IPS-NIHi7 (cell line): ENCODE measurements around the gene HRNR.
"Not testable (repeated sequence)": the region's sequence is repeated elsewhere in the genome, so short reads cannot be mapped to it uniquely, and the experiment has no call there.

Experiments used
- DNase-seq: peaks from one replicate; pipeline ENCODE4 v3.0.0; 2012; ENCODE audit warnings: mixed read lengths; ENCODE audit errors: extremely low spot score

The HRNR gene

DNA sequence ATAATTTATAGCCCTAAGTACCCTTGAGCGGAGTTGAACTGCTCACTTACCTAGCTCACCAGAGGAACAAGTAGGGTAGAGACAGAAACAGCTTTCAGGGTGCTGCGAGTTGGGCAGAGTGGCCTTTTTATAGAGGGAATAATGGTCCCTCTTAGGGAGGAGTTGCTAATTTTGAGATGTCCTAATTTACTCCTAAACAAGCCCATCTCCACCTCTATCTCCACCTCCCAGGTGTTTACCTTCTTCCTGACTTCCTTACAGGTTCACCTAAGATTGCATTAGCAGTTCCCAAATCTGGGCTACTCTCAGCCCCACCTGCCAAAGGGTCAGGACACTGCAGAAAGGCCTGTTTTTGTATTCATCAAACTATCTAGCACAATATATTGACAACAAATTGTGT, at the start of gene HRNR:
Gene HRNR, minus strand, starts transcription at position 101 of the 400 bp plus-strand sequence. CDS start 940 bp downstream, outside the sequence.
- no peak for DNase-seq

DNA sequence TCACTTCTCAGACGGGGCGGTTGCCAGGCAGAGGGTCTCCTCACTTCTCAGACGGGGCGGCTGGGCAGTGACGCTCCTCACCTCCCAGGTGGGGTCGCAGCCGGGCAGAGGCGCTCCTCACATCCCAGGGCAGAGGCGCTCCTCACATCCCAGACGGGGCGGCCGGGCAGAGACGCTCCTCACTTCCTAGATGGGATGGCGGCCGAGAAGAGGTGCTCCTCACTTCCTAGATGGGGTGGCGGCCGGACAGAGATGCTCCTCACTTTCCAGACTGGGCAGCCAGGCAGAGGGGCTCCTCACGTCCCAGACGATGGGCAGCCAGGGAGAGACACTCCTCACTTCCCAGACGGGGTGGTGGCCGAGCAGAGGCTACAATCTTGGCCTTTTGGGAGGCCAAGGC, 32.4 kb upstream of the HRNR start:
- not testable (repeated sequence) for DNase-seq

DNA sequence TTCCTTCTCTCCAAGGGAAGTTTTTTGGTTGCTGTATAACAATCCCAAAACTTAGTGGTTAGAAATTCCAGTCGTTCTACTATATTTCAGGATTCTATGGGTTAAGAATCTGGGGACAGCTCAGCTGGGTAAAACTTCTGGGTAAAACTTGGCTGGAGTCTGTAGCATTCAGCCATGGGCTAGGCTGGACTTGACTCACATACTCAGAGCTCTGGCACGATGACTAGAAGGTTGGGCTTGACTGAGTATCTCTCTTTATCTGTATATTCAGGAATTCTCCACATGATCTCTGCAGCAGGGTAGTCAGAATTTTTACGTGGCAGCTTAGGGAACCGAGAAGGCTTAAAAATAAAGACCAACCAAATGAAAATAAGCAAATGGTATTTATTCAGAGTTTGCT, 28.2 kb upstream of the HRNR start:
- DNase-seq: no peak

DNA sequence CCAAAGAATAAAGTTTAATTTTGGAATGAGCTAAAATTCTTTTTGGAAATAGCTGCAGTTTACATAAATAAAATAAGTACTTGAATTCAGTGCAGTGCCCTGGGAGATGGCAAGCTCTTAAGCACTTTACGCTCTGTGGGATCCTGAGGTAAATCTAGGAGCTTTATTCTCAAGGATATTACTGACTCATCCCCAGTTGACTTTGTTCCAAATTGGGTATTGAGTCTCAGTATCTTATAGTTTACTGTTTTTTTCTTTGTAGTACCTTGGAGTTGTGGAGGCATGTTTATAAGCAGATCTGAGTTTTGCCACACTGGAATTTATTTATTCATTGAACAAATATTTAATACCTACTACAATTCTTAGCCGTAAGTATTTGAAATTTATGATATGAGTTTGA, 27.4 kb upstream of the HRNR start:
- DNase-seq: no peak

DNA sequence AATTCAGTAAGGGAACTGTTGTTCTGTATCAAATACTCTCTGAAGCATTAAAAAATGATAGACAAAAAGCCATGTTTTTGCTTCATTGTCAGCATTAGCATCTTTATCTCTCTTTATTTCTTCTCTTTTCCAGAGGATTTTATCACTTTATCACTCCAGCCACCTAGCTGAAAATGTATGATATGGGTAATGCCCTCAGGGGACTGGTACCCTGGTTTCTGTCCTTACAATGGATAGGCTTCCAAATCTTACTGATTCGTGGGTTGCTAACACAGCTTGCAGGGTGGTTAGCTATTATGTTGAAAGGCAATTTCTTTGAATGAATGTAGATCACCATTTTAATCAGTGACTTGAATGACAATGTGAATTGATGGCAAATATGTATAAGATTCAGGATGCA, 23.3 kb upstream of the HRNR start:
- DNase-seq: no peak

DNA sequence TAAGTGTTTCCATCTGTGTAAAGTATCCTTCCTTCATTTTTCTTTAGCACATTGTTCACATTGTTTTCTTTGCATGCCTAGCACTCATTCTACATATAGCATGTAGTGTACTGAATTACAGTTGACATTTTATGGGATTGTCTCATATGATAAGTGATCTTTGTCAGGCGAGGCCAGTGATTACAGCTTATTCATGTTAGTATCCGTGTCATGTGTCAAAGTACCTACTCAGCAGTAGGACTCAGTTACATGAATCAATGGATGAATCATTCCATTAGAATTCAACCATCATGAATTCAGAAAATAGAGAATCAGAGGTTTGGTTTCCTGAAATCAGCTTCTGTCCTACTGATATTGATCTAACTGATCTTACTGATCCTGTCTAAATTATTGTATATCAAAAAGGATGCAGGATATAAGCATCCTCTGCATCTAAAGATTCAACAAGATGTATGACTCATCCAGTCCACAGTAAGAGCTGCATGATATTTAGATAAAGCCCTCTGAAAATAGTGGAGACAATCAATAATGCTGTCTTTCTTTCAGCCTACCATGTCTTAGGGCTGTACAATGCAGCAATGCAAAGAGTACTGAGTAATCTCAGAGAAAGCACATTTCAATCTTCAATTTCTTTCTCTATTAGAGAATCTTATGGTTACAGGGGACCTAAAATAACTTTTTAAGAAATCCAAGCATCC, 20.7 kb upstream of the HRNR start:
- DNase-seq: no peak

DNA sequence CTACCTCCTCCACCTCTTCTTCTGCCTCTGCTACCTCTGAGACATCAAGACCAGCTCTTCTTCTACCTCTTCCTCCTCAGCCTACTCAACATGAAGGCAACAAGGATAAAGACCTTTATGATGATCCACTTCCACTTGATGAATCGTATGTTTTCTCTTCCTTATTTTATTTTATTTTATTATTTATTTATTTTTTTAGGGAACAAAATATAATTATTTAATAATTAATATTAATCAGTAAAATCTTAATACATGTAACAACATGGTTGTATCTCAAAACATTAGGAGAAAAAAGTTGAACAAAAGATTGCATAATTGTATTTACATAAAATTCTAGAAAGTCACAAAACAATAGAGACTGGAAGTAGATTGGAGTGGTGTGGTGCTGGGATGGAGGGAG, 13.1 kb upstream of the HRNR start:
- no peak for DNase-seq

DNA sequence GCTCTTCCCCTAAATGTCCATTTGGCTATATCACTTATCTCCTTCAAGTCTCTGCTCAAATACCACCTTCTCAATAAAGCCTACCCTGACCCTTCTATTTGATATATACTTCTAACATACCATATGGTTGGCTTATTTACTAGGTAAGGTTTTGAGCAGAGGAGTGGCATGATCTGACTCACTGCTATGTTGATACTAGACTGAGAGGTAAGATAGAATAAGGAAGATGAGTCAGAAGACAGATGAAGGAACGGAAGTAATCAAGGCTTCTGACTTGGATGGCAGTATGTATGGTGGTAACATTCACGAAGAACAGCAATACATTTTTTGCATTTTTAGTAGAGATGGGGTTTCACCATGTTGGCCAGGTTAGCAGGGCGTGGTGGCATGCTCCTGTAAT, 4.8 kb upstream of the HRNR start:
- DNase-seq: no peak

DNA sequence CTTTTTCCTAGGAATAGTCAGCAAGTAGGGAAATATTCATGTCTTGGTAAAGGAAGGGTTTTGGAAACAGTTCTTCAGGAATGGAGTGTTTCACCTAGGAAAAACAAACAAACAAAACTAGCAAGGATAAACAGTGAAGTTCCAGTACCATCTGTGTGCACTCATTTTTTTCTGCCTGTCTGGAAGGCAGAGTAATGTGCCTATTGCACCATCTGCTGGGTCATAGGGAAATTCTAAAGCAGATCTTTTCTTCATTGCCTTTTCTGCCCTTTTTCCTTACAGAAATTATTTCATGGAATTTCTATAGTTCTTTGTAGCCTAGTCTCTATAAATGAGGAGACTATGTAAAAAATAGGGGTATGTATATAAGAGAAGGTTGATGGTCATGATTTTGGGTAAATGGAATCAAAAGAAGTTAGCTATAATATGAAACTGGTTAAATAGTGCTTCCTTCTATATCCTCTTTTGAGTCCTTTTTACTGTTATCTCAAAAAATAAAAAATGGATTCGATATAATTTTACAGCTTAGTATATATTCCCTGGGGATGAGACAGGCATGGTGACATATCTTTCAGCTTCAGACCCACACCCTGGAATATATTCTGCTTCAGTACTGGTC, 3.4 kb upstream of the HRNR start:
- DNase-seq: no peak

DNA sequence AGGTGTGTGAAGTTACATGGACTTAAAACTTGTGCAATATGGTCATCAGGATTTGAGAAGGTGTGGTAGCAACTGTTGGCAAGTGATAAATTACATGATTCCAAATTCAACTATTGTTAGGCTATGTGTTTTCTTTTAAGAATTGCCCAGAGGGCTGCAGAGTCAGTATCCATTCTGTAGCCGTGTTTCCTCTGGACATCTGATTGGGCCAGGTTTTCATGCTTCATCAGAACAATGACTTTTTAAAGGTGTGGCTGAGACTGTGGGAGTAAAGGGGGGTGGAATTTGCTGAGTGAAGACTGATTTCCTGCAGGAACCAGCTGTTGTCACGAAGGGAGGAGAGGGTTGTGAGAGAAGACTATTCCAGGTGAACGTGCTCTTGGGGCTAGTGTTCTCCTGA, 1.7 kb upstream of the HRNR start:
- DNase-seq: no peak

DNA sequence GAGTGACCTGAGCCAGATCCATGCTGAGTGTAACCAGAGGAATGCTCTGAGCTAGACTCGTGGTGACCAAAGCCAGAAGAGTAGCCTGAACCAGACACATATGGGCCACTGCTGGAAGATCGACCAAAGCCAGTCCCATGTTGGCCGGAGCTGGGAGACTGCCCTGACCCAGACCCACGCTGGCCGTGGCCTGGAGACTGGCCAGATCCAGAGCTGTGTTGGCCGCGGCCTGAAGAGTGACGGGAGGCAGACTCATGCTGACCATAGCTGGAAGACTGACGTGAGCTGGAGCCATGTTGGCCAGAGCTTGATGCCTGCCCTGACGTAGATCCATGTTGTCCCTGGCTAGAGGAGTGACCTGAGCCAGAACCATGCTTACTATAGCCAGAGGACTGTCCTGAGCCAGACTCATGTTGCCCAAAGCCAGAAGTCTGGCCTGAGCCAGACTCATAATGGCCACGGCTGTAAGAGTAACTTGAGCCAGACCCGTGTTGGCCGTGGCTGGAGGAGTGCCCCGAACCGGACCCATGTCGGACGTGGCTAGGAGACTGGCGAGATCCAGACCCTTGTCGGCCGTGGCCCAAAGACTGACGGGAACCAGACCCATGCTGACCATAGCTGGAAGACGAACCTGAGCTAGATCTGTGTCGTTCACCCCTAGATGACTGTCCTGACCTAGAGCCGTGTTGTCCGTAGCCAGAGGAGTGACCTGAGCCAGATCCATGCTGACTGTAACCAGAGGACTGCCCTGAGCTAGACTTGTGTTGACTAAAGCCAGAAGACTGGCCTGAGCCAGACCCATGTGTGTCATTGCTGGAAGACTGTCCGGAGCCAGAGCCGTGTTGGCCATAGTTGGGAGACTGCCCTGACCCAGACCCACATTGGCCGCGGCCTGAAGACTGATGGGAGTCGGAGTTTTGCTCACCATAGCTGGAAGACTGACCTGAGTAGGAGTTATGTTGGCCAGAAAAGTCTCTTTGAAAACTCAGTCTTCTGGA, 3.5 kb downstream of the HRNR start:
- no peak for DNase-seq

DNA sequence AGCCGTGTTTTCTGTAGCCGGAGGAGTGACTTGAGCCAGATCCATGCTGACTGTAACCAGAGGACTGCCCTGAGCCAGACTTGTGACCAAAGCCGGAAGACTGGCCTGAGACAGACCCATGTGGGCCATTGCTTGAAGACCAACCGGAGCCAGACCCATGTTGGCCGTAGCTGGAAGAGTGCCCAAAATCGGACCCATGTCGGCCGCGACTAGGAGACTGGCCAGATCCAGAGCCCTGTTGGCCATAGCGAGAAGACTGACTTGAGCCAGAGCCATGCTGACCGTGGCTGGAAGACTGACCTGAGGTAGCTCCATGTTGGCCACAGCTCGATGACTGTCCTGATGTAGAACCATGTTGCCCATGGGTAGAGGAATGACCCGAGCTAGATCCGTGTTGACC, 4.6 kb downstream of the HRNR start:
- DNase-seq: not testable (repeated sequence)

DNA sequence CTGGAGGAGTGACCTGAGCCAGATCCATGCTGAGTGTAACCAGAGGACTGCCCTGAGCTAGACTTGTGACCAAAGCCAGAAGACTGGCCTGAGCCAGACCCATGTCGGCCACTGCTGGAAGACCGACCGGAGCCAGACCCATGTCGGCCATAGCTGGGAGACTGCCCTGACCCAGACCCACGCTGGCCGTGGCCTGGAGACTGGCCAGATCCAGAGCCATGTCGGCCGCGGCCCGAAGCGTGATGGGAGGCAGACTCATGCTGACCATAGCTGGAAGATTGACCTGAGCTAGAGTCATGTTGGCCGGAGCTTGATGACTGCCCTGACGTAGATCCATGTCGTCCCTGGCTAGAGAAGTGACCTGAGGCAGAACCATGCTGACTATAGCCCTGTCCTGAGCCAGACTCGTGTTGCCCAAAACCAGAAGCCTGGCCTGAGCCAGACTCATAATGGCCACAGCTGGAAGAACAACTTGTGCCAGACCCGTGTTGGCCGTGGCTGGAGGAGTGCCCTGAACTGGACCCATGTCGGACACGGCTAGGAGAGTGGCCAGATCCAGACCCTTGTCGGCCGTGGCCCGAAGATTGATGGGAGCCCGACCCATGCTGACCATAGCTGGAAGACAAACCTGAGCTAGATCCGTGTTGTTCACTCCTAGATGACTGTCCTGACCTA, 5.1 kb downstream of the HRNR start:
- no peak for DNase-seq

DNA sequence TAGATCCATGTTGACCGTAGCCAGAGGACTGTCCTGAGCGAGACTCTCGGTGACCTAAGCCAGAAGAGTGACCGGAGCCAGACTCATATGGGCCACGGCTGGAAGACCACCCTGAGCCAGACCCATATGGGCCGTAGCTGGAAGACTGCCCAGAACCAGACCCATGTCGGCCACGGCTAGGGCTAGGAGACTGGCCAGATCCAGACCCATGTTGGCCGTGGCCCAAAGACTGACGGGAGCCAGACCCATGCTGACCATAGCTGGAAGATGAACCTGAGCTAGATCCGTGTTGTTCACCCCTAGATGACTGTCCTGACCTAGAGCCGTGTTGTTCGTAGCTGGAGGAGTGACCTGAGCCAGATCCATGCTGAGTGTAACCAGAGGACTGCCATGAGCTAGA, 8.4 kb downstream of the HRNR start:
- DNase-seq: not testable (repeated sequence)

DNA sequence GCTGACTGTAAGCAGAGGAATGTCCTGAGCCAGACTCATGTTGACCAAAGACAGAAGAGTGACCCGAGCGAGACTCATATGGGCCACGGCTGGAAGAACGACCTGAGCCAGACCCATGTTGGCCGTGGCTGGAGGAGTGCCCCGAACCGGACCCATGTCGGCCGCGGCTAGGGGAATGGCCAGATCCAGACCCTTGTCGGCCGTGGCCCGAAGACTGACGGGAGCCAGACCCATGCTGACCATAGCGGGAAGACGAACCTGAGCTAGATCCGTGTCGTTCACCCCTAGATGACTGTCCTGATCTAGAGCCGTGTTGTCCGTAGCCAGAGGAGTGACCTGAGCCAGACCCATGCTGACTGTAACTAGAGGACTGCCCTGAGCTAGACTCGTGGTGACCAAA, 9.1 kb downstream of the HRNR start:
- DNase-seq: not testable (repeated sequence)

DNA sequence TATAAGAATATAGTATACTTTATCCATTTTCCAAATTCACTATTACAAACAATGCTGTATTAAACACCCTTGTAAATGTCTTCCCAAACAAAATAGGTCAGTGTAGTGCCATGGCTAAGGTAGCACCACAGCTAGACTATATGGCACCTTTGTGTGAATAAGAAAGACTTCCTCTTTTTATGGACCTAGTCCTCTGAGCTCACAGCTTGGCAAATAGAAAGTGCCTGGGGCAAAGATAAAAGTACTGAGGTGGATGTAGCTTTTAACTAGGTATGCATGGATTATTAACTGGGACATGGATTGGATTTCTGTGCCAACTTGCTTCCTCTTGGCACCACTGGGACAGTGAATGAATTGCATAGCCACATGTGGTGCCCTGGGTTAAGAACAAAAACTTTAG, 25.0 kb downstream of the HRNR start:
- DNase-seq: no peak

DNA sequence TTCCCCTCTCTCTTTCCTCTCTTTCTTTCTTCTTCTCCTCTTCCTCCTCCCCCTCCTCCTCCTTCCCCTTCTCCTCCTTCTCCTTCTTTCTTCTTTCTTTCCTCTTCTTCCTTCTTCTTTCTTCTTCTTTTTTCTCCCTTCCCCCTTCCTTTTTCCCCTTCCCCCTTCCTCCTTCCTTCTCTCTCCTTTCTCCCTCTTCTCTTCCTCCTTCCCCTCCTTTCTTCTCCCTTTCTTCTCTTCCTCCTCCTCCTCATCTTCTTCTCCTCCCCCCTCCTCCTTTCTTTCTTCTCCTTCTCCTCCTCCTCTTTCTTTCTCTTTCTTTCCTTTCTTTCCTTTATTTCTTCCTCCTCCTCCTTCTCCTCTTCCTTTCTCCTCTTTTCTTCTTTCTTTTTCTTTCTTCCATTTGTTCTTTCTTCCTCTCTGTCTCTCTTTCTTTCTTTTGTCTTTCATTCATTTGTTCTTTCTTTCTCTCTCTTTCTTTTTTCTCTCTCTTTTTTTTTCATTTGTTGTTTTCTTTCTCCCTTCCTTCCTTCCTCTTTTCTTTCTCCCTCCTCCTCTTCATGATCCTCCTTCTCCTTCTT, 26.5 kb downstream of the HRNR start:
- DNase-seq: no peak

DNA sequence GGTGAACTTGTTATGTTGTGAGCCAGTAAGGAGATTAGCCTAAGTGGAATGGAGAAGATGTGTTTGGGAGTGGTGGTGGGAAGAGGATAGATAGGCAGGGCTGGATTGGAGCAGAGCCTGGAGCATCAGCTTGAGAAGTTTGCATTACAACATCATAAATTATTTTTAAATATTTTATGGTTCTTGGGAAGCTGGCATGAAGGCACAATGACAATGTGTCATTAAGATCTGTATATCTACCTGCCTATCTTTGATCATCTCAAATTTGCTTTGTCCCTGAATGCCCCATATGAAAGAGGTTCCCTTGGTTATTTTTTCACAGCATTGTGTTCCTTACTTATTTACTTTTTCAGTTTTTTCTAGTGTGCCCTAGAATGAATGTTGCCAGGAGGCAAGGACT, 32.3 kb downstream of the HRNR start:
- no peak for DNase-seq

DNA sequence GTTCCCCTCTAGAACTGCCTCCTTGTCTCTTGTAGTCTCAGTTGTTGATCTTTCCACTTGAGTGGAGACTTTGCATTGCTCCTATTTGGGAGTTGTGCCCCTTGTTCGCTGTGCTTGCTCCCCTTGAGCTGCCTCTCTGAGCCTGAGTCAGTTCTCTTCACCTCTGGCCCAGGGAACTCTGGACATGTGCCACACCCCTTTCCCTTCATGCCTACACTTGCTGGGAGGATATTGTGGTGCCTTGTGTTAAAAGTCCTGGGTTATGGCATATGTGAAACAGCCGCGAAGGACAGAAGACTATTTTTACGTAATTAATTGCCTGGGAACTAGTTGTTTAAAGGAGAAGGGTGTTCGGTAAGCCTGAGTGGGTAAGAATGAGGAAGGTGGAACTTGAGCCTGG, 32.7 kb downstream of the HRNR start:
- DNase-seq: no peak

DNA sequence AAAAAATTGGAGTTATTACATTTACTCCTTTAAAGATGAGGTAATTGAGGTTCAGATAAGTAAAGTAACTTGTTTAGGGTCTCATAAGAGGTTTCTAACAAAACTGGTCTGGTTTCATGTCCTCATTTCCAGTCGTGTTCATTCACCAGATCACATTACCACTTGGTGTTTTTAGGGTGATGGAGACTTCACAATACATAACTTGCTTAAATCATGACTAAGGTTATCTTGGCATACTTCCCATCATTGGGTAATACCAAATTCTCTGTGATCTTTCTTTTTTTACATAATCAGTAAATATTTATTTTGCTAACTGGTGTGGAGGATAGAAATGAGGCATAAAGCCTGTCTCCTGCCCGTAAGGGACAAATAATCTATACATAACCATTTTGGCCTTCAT, 33.4 kb downstream of the HRNR start:
- DNase-seq: no peak

DNA sequence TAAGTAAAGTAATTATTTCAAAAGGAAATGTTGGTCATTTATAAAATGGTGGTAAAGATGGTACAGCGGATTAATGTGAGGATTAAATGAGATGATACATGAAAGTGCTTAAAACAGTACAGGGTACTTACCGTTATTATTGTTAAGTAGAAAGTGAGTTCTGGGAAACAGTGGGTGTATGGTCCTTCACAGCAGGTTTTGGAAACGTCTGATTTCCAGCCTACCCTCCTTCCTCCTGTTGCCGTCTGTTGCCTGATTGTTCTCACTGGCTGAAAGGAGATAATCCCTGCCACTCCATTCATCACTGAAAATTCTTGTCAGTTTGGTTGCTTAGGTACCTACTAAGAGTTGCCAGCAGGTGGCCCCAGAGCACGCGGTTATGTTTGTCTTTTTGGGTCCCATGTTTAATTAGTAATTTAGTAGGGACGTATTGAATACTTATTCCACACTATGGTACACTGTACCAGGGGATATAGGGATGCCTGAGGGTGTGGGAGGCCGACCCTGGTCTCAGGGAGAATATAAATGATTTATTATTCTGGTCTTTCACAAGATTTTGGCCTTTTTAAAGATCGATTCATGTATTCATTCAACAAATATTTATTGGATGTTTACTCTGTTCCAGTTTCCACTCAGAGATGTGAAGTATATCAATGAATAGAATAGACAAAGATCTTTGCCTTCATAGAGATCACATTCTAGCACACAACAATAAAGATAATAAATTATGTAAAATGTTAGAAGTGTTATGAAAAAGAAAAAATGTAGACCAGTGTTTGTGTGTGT, 34.1 kb downstream of the HRNR start:
- DNase-seq: peak; percentile 33
